ENCODE measurements around the gene DYNC2H1. TPM values are rescaled to one million over a fixed set of nuclear protein-coding genes. Genes with fewer than 3 reads are reported as not detected.

The DYNC2H1 gene
- total RNA-seq, 2 experiments from 2014 or later = 2.8 to 3.2 TPM

- POLR2A ChIA-PET = no interaction called here
- no peaks in the 10 kb centered on the region for H3K9me3 Mint-ChIP-seq
- Histone ChIP-seq H3K27ac (ENCODE audit: low read depth in 1 of 2, low read length in 2 of 2) (no peak overlapping the region), H3K36me3 (ENCODE audit: insufficient read depth, low read length) (no peaks in the 10 kb centered on the region), H3K4me1 (ENCODE audit: insufficient read depth, low read length) (no peaks in the 10 kb centered on the region), H3K27me3 (ENCODE audit: control insufficient read depth in 1 of 2, insufficient read depth in 2 of 2, low read length in 2 of 2) (no peaks in the 10 kb centered on the region), H3K4me3 (ENCODE audit: low read length) (no peak overlapping the region), H3K9me3 (ENCODE audit: control insufficient read depth in 1 of 2, insufficient read depth in 1 of 2, low read length in 2 of 2) (no peaks in the 10 kb centered on the region)
- intact Hi-C loops (cut with DNase I, micrococcal nuclease) = no loop called here
- no peaks in the 10 kb centered on the region for H3K4me1 Mint-ChIP-seq (ENCODE audit: low read depth)
- CTCF ChIA-PET = no interaction called here
- DNase-seq (no peak), ATAC-seq (ENCODE audit: poor library complexity) (no peak)
- no peaks in the 10 kb centered on the region for H3K36me3 Mint-ChIP-seq (ENCODE audit: low read depth)
- no peaks in the 10 kb centered on the region for H3K27me3 Mint-ChIP-seq
- no peak overlapping the region for H3K27ac Mint-ChIP-seq
- no peak for TF ChIP-seq CTCF (IDR thresholded peaks at IDR 0.05)
- no peak overlapping the region for H3K4me3 Mint-ChIP-seq
These were observed 164.8 kb downstream of the DYNC2H1 start for GRCh38 chr11:103274025-103274424.

GRCh38 chr11:103279821-103280220 lies 170.6 kb downstream of the DYNC2H1 start:
- Histone ChIP-seq H3K4me1 (ENCODE audit: insufficient read depth, low read length) (no peaks in the 10 kb centered on the region), H3K4me3 (ENCODE audit: low read length) (no peak overlapping the region), H3K27ac (ENCODE audit: low read depth in 1 of 2, low read length in 2 of 2) (no peak overlapping the region), H3K36me3 (ENCODE audit: insufficient read depth, low read length) (no peaks in the 10 kb centered on the region), H3K27me3 (ENCODE audit: control insufficient read depth in 1 of 2, insufficient read depth in 2 of 2, low read length in 2 of 2) (no peaks in the 10 kb centered on the region), H3K9me3 (ENCODE audit: control insufficient read depth in 1 of 2, insufficient read depth in 1 of 2, low read length in 2 of 2) (no peaks in the 10 kb centered on the region)
- intact Hi-C loops (cut with DNase I, micrococcal nuclease) = no loop called here
- Mint-ChIP-seq H3K27ac (no peak overlapping the region), H3K27me3 (no peaks in the 10 kb centered on the region), H3K4me3 (no peak overlapping the region), H3K36me3 (ENCODE audit: low read depth) (no peaks in the 10 kb centered on the region), H3K4me1 (ENCODE audit: low read depth) (no peaks in the 10 kb centered on the region), H3K9me3 (no peaks in the 10 kb centered on the region)
- ChIA-PET POLR2A (no interaction called here), CTCF (no interaction called here)
- ATAC-seq (ENCODE audit: poor library complexity) (no peak), DNase-seq (no peak)
- no peak for TF ChIP-seq CTCF (IDR thresholded peaks at IDR 0.05)

GRCh38 chr11:103281301-103281700 lies 172.1 kb downstream of the DYNC2H1 start:
- H3K4me3 ChIP-seq (ENCODE audit: low read length) = no peak overlapping the region
- Mint-ChIP-seq H3K27ac (no peak overlapping the region), H3K4me3 (no peak overlapping the region), H3K4me1 (ENCODE audit: low read depth) (no peaks in the 10 kb centered on the region), H3K27me3 (no peaks in the 10 kb centered on the region), H3K9me3 (no peaks in the 10 kb centered on the region), H3K36me3 (ENCODE audit: low read depth) (no peaks in the 10 kb centered on the region)
- no peaks in the 10 kb centered on the region for H3K36me3 ChIP-seq (ENCODE audit: insufficient read depth, low read length)
- no peak for TF ChIP-seq CTCF (IDR thresholded peaks at IDR 0.05)
- H3K27ac ChIP-seq (ENCODE audit: low read depth in 1 of 2, low read length in 2 of 2) = no peak overlapping the region
- ChIA-PET CTCF (no interaction called here), POLR2A (no interaction called here)
- DNase-seq = no peak
- ATAC-seq (ENCODE audit: poor library complexity) = no peak
- no peaks in the 10 kb centered on the region for H3K4me1 ChIP-seq (ENCODE audit: insufficient read depth, low read length)
- no peaks in the 10 kb centered on the region for H3K9me3 ChIP-seq (ENCODE audit: control insufficient read depth in 1 of 2, insufficient read depth in 1 of 2, low read length in 2 of 2)
- H3K27me3 ChIP-seq (ENCODE audit: control insufficient read depth in 1 of 2, insufficient read depth in 2 of 2, low read length in 2 of 2) = no peaks in the 10 kb centered on the region
- intact Hi-C loops (cut with DNase I, micrococcal nuclease) = no loop called here

Data from CD4-positive, alpha-beta T cell (primary cell).